22Rv1 (cell line): ENCODE data around the gene TSLP.

ENCODE experiments used
- H3K27ac ChIP-seq: fragments of 450-650 bp; 2 replicates; pipeline ENCODE4 v1.5.1; 2017
- ZFX ChIP-seq: fragments of 450-650 bp; IDR thresholded peaks from 2 replicates; pipeline ENCODE4 v1.6.1; 2017; ENCODE audit warnings: antibody characterized with exemption, borderline replicate concordance
- TF ChIP-seq, protein P1 (sequence below): fragments of 450-650 bp; IDR thresholded peaks from 2 replicates; pipeline ENCODE4 v1.5.1; 2017; ENCODE audit warnings: mild to moderate bottlenecking

TSLP gene

DNA sequence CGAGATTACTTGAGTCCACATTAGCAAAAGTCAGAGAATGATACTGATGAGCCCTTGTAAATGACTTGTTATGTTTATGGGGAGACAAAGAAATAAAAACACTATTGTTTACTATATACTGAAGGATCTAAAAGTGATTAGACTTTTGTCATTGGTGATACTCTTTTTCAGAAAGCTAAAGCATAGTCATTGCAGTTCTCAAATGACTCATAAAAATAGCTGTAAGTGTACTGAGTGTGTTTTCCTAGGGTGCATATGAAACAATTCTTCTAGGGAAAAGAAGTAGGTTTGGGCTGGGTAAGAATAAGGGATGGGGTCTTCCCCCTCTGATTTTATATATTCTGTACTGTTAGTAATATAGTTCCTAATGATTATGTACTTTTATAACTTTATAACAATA lies 53.3 kb downstream of the TSLP start:
- H3K27ac ChIP-seq, result no peak overlapping the region
- no peak for TF ChIP-seq ZFX
- TF ChIP-seq, protein P1, sequence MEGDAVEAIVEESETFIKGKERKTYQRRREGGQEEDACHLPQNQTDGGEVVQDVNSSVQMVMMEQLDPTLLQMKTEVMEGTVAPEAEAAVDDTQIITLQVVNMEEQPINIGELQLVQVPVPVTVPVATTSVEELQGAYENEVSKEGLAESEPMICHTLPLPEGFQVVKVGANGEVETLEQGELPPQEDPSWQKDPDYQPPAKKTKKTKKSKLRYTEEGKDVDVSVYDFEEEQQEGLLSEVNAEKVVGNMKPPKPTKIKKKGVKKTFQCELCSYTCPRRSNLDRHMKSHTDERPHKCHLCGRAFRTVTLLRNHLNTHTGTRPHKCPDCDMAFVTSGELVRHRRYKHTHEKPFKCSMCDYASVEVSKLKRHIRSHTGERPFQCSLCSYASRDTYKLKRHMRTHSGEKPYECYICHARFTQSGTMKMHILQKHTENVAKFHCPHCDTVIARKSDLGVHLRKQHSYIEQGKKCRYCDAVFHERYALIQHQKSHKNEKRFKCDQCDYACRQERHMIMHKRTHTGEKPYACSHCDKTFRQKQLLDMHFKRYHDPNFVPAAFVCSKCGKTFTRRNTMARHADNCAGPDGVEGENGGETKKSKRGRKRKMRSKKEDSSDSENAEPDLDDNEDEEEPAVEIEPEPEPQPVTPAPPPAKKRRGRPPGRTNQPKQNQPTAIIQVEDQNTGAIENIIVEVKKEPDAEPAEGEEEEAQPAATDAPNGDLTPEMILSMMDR, result no peak

DNA sequence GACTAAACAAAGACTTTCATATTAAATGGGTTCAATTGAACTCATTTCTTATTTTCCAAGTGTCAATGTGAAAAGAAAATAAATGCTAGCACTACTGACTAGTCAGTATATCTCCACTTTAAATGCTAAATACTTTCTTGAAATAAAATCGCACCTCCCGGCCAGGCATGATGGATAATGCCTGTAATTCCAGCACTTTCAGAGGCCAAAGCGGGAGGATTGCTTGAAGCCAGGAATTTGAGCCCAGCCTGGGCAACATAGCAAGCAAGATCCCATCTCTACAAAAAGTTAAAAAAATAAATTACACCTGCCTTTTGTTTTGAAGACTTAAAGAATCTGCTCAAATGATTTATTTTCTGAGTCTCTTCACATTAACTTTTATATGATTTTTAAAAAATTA lies 55.4 kb downstream of the TSLP start:
- no peak for TF ChIP-seq ZFX
- TF ChIP-seq, protein P1, result no peak
- H3K27ac ChIP-seq, result no peak overlapping the region
